ENCODE measurements around the gene VSTM2L. TPM values are rescaled to one million over a fixed set of nuclear protein-coding genes. Genes with fewer than 3 reads are reported as not detected.

VSTM2L gene
- polyA plus RNA-seq, 3 donors, result 0.78 to 0.90 (median 0.82) TPM

DNA sequence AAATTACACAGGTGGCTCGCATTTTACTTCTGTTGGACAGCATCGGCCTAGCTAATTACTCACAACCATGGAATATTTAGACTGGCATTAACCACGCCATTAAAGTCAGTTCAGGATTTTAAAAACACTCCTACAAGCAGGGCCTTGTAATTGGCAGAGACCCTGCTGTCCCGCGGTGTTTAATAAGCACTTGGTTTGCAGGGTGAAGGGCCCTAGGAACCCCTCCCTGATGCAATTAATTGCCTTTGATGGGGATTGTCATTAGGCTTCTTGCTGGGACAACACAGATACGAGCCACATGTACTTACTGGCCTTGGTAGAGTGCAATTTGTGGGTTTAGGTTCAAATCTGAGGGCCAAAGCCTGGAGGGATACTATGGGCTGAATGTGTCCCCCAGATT, 7.8 kb upstream of the VSTM2L start:
- 90 to 95% (median 93%) methylated on average over 6 of the region's 6 CpGs for WGBS, 3 donors
- H3K27ac ChIP-seq (ENCODE audit: low read depth, low read length), result no peak overlapping the region

DNA sequence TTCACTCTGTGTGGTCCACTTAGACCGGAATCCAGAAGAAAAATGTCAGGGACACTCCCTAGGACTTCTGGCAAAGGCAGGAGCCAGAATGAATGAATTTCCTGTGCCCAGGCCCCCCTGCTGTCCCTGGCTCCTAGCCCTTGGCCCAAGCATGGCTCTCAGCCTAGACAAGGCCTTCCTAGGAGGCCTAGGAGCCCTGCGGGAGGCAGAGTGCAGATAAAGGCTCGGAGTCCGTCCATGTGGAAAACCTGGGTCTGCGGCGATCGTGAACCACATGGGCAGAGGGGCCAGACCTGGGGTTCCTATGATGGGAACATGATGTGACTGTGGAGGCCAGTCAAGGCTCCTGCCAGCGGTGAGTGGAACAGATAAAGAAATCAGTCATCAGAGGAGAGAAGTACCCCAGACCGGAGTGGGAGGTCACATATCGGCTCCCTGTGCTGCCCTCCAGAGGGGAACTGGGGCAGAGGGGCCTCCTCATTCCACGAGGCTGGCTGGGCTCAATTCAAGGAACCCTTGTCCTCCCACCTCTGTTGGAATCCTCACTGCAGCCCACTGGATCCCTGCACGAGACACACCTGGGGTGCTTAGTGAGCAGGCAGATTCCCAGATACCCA, 5.9 kb upstream of the VSTM2L start:
- H3K27ac ChIP-seq (ENCODE audit: low read depth, low read length), result no peak overlapping the region
- WGBS, 3 donors, result 54 to 69% (median 59%) methylated on average over 12 of the region's 12 CpGs

DNA sequence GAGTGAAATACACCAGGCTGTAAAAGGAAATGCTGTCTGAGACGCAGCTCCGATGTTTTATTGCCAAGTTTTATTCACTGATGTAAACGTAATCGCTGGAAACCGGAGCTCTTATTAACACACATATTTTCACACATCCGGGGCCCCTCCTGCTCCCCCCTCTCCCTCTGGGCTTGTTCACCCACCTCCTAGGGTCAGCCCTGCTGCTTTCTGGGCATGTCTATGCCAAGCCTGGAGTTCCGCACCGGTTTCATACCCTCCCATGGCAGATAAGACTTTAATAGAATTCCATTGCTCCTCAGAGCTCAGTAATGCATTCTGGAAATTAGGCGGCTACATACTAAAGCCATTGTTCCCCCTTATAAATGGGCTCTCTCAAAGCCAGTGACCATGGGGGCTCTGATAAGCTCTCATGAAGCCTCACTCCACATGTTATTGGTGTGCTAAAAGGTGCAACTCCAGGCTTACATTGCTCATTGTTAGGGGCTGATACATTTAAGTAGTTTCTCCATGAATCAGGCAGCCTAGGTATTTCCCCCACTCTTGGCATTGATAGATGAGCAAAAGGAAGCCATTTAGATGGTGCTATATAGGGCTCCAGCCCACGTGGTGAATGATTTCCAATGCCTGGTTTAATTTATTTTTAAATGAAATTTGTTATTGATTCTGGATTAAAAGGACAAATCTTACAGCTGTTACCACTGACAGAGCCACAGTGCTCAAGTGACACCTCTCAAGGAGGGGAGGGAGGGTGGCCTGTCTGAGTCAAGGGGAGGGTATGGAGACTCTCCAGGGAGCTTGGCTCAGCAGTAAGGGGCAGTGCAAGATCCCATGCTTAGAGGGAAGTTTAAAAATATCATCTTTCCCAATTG, 4.5 kb upstream of the VSTM2L start:
- no peak overlapping the region for H3K27ac ChIP-seq (ENCODE audit: low read depth, low read length)
- 50 to 64% (median 52%) methylated on average over 10 of the region's 10 CpGs for WGBS, 3 donors

DNA sequence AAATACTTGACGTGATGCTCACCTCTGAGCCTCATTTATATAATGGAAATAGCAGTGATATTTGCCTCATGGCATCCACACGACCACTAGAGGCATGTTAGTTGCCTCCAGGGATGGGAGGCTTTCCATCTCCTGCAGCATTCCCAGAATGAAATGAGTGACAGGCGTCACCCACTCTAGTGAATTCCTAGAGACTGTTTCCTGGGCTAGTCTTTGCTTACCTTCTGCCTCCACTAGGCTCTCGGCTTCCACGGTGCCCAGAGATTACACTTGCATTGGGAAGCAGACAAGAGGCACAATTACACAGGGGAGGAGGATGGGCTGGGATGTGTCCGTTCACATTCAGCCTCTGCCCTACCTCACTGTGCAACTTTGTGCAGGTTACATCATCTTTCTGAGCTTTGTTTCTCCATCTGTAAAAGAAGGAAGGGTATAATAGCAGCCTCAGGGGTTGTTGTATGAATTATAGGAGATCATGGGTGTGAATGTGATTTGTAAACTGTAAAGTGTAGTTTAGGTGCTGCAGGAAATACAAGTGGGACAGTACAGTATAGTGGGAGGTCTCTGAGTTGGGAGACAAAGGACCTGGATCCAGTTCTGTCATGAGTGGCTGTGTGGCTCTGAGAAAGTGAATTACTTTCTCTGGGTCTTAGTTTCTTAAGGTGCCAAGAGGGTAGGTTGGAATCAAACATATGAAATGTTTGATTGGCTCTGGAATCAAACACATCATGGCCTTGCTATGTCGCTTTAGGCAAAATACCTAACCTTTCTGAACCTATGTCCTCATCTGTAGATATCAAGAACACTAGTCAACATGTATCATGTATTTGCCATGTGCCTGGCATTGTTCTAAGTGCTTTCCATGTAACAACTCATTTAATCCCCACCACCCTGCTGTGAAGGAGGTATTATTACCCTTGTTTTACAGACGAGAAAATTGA, 3.6 kb upstream of the VSTM2L start:
- WGBS, 3 donors, result 50 to 64% (median 62%) methylated on average over 8 of the region's 8 CpGs

DNA sequence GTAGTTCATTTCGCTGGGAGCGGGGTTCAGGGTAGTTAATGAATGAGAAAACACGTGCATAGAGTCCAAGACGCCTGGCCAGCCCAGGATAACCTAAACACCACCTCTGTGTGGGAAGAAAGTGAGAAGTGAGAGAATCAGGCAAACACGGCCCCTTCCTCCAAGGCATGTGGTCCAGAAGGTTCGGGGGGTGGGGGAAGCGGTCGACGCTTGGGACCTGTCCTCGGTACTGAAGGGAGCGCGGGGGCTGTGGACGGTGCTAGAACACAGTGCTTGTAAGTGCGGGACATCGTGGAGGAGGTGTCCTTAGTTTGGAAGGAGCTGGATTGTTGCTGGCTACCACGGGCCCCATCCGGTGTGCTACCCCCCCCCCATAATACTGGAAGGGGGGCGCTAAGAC, 1.7 kb upstream of the VSTM2L start:
- 19 to 22% (median 22%) methylated on average over 15 to 18 of the region's 18 CpGs for WGBS, 3 donors
- H3K27ac ChIP-seq (ENCODE audit: low read depth, low read length), result no peak overlapping the region

More for the DNA sequence above, 3.6 kb upstream of the VSTM2L start:
- no peak overlapping the region for H3K27ac ChIP-seq (ENCODE audit: low read depth, low read length)

DNA sequence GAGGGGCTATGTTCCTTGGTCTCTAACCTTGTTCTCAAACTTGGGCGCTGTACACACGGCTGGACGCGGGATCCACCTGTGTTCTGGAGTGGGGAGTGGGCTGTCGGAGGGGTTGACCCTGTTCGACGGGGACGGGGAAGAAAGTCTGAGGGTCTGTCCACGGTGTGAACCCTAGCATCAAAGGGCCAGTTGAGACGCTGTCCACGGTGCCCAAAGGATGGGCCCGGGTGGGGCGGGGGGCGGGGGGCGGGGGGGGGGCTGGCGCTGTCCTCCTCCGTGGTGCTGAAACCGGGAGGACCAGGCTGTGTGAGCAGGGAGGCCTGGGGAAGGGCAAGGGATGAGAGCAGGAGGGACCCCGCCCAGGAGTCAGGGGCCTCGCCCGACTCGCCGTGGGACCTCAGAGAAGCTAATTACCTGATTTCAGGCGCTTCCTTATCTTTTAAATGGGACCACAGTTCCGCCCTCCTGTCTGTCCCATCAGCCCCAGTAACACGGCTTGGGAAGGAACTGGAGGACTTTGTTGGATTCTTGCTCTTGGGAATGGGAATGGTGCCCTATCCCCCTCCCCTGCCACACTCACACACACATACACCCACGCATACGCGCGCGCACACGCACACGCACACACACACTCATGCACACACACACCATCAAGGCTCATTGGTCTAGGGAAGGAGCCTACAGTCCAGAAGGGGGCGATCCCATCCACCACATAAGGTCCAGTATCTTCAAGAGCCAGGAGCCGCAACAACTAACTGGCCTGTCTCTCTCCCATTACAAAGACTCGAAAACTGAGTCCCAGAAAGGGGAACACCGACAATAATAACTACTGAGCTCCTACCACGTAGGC, 1.0 kb upstream of the VSTM2L start:
- H3K27ac ChIP-seq (ENCODE audit: low read depth, low read length), result no peak overlapping the region
- WGBS, 3 donors, result 10 to 18% (median 12%) methylated on average over 35 to 38 of the region's 38 CpGs

DNA sequence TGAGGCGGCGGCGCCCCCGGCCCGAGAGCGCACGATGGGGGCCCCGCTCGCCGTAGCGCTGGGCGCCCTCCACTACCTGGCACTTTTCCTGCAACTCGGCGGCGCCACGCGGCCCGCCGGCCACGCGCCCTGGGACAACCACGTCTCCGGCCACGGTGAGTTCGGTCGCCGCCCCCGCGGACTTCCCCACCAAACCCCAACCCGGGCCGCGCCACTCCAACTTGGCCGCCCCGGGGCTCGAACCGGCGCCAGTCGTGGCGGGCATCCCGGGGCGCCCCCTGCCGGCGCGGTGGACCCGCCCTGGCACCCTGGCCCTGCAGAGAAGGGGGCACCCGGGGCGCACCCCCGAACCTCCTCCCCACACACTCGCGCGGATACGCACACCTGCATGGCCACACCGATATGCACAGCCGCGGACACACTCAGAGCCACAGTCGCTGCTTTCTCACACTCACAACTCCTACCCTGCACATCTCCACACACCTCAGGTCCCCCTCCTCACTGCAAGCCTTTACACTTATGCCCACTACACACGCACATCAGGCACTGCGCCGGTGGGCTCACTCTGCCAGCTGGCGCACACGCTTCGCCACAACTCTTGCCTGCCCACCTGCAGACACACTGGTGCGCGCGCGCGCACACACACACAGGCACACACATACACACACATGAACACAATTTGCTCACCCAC, 535 bp downstream of the VSTM2L start:
- H3K27ac ChIP-seq (ENCODE audit: low read depth, low read length), result no peak overlapping the region
- WGBS, 3 donors, result 29 to 31% (median 29%) methylated on average over 46 to 67 of the region's 67 CpGs

DNA sequence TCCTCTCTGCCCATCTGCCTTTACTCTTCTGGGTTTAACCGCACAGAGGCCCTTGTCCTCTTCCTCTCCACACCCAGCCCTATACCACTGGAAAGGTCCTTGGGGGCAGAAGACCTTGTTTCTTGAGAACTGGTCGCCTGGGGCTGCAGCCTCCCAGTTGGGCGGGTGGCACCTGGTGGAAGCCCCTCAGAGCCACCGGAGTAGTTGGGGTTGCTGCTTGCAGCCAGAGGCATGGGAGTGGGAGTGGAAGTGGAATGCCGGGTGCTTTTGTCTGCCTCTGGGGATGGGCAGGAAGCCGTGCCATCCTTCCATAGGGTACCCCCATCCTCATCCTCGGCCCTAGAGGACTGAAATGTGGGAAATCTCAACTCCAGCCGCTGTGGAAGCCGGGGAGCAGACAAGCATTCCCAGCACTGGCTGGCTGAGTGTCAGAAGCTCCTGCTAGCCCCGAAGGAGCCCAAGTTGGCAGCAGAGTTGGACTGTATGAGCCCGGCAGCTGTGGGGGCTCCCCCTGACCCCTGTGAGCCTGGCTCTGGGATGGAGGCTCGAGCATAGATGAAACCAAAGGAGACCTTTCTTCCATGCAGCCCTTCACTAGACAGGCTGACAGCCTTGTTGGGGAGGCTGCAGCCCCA, 1.2 kb downstream of the VSTM2L start:
- WGBS, 3 donors, result 63 to 78% (median 68%) methylated on average over 12 of the region's 12 CpGs
- H3K27ac ChIP-seq (ENCODE audit: low read depth, low read length), result no peak overlapping the region

DNA sequence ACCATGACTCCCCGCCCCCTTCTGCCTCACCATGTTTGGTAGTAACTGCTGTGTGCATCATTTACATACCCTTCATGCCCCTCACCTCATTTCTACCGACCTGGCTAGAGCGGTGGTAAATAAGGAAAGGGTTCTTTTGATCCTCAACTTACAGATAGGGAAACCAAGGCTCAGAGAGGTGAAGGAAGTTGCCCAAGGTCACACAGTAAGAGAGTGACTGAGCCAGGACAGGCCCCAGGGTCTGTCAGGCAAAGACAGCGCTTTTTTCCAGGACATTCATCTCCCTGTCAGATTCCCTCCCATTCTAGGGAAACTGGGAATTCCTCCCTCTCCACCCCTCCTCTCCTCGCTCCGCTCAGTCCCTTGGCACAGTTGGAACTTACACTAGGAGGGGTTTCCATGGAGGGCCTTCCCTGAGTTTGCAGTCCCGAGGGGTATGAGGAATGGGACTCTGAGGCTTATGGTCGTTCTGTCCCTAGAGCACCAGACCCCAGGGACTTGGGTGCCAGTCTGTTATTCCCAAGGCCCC, 2.0 kb downstream of the VSTM2L start:
- WGBS, 3 donors, result 59 to 75% (median 60%) methylated on average over 8 of the region's 8 CpGs
- H3K27ac ChIP-seq (ENCODE audit: low read depth, low read length), result no peak overlapping the region

DNA sequence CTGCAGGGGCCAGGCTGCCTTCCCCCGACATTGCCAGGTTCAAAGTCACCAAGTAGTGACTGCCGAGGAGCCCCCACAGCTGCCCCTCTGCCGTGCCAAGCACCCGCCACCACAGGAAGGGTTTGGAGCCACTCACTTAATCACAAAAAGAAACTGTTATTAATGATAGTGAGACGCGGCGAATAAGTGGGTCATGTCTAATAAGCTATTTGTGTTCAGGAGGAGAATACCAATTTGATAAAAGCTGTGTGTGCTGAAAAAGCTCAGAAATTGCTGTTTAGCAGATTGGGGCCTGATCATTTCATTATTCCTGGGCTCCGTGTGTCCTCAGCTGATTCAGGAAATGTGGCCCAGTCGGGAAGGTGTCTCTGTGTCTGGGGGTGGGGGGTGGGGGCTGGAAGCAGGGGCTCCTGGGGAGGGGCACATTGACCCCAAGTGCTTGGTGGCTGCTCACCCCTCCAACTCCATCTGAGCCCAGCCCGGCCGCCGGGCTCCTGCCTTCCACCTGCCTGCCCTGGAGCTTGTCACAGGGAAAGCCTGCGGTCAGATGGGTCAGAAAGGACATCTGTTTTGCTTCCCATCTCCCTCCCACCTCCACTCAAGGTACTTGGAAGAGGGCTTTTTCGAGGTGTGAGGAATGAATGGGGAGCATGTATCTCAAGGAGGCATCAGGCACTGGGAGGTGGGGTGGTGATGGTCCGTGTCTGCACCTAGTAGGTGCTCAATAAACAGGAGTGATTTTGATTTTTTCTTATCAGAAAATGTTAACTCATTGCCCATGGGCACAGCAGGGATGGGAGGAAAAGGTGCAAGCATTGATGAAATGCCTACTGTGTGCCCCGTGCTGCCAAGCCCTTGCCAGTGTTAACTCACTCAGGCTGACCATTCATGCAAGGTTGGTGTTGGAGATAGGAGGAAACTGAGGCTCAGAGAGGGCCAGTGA, 3.0 kb downstream of the VSTM2L start:
- WGBS, 3 donors, result 38 to 71% (median 66%) methylated on average over 15 to 16 of the region's 16 CpGs
- no peak overlapping the region for H3K27ac ChIP-seq (ENCODE audit: low read depth, low read length)

DNA sequence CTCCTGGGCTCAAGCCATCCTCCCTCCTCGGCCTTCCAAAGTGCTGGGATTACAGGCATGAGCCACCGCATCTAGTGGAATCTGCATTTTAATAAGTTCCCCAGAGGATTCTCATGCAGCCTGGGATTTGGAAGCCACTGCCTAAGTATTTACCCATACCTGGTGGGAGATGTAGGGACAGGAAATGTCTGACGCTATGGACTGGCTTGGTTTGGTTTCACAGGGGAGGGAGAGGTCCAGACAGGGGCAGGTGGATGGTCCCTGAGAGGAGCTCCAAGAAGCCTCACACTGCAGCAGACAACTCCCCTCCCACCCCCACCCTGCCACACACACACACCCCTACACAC, 4.4 kb downstream of the VSTM2L start:
- WGBS, 3 donors, result 35 to 64% (median 47%) methylated on average over 3 of the region's 3 CpGs
- no peak overlapping the region for H3K27ac ChIP-seq (ENCODE audit: low read depth, low read length)

DNA sequence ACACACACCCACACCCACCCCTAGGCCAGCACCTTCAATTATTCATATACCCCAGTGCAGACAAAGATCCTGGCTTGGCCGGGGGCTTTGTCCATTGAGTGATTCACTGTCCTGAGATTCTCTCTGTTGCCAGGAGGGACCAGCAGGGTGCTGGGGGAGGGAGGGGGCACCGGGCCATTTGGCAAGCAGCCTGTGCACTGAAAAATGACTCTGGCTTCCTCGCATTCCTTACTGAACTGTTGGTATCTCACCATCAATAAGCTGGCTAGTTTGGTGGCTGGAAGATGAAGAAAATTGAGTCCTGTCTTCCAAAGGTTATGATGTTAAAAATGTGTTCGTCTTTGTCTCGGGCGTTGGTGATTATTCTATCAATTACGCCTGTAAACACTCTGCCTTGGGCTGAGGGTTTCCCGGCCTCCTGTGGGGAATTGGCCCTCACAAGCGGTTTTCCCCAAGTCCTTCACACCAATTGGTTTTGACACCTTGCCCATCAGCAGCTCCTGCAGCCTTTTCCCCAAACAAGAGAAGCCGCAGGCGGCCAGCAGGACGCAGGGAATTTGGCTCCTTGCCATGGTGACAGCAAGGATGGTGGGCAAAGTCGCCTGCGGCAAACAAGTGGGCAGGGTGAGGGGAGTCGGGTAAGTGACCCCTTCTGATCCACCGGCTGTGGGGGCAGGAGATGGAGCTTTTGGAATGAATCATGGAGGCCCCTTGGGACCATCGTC, 4.9 kb downstream of the VSTM2L start:
- 28 to 45% (median 33%) methylated on average over 17 of the region's 17 CpGs for WGBS, 3 donors
- no peak overlapping the region for H3K27ac ChIP-seq (ENCODE audit: low read depth, low read length)

DNA sequence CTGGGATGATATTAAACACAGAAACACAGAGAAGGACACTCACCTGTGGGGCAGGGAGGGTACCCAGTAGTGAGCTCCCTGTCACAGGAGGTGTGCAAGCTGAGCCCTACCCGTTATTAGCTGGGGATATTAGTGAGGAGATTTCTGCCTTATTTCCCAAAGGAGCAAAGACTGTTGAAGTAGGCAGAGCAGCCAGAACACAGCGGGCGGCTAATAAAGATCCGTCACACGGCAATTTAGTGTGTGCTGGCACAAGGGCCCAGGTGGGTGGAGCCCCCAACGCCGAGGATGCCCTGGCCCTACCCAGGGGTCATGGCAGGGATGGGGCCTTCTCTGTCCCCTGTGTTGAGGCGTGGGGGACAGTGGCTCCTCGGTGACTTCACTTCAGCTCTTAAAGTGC, 8.3 kb downstream of the VSTM2L start:
- H3K27ac ChIP-seq (ENCODE audit: low read depth, low read length), result no peak overlapping the region
- 35 to 53% (median 51%) methylated on average over 9 of the region's 9 CpGs for WGBS, 3 donors

DNA sequence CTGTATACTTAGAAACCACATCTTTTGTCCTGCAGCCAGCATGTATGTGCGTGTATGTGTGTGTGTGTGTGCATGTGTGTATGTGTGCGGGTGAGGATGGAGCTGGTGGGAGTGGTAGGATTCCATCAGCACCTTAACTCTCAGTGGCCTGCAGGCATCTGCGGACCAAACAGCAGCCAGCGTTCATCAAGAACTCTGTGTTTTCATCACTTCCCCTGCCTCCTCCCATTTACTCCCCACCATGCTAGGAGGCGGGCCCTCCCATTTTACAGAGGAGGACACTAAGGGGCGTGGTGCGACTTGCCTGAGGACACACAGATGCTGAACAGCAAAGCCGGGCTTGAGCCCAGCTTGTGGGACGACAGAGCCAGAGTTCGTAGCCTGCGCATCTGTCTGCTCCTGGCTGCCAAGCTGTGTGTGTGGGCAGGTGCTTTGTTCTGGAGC, 8.9 kb downstream of the VSTM2L start:
- H3K27ac ChIP-seq (ENCODE audit: low read depth, low read length), result no peak overlapping the region
- WGBS, 3 donors, result 14 to 22% (median 18%) methylated on average over 11 of the region's 11 CpGs

DNA sequence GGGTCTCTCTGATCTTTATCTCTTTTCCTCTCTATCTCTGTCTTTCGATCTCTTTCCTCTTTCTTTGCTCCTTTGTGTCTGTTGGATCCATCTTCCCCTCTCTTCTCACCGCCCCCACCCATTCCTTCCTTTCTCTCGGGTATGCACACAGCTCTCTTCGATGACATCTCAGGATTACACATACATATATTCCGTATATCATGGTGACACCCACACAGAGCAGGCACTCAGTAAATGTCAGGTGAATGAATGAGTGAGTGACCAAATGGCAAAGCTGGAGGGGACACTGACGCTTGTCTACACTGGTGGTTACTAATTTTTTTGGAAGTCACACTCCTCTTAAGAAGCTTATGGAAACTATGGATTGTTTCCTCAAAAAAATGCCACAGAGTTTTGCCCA, 9.9 kb downstream of the VSTM2L start:
- 62 to 67% (median 64%) methylated on average over 6 of the region's 6 CpGs for WGBS, 3 donors
- H3K27ac ChIP-seq (ENCODE audit: low read depth, low read length), result no peak overlapping the region
